Uterus (tissue), 4 donors: ENCODE data around the gene RHEB. TPM values are rescaled to one million over a fixed set of nuclear protein-coding genes. Genes with fewer than 3 reads are reported as not detected.

Experiments
- DNase-seq, 2 donors: peaks; one replicate each; pipeline ENCODE4 v3.0.0-alpha.2; 2019 to 2020
- H3K27ac ChIP-seq, 2 donors: fragments of 200-600 bp; sonication (generic); 1 replicate in 1 of 2; 2 replicates in 1 of 2; pipeline ENCODE4 v1.5.1; 2016 to 2018
- H3K27me3 ChIP-seq, 2 donors: fragments of 200-600 bp; sonication (generic); one replicate each; pipeline ENCODE4 v1.5.1; 2018 to 2019; ENCODE audit warnings: control low read depth in 1 of 2
- H3K36me3 ChIP-seq, 2 donors: fragments of 200-600 bp; sonication (generic); one replicate each; pipeline ENCODE4 v1.5.1; 2019; ENCODE audit warnings: control low read depth in 1 of 2
- H3K4me1 ChIP-seq, 2 donors: fragments of 200-600 bp; sonication (generic); one replicate each; pipeline ENCODE4 v1.5.1; 2018 to 2019; ENCODE audit warnings: control low read depth in 1 of 2
- H3K4me3 ChIP-seq, 2 donors: fragments of 200-600 bp; sonication (generic); 1 replicate in 1 of 2; 2 replicates in 1 of 2; pipeline ENCODE4 v1.5.1; 2018 to 2019; ENCODE audit warnings: mild to moderate bottlenecking in 1 of 2
- H3K9me3 ChIP-seq, 2 donors: fragments of 200-600 bp; sonication (generic); one replicate each; pipeline ENCODE4 v1.5.1; 2019; ENCODE audit warnings: control low read depth in 1 of 2
- CTCF ChIP-seq, 4 experiments: fragments of 200-600 bp in 2 of 4; fragments of 450-650 bp in 2 of 4; sonication (generic) in 2 of 4; IDR thresholded peaks; one replicate each; pipeline ENCODE4 v1.5.1; 2016 to 2019; ENCODE audit warnings: antibody characterized with exemption in 4 of 4, mild to moderate bottlenecking in 2 of 4, moderate library complexity in 1 of 4
- POLR2A ChIP-seq, 2 donors: fragments of 450-650 bp; IDR thresholded peaks; one replicate each; pipeline ENCODE4 v1.6.1; 2016; ENCODE audit warnings: antibody characterized with exemption in 2 of 2, mild to moderate bottlenecking in 1 of 2, moderate library complexity in 1 of 2
- intact Hi-C: fragments of 100-400 bp; cut with DNase I; formaldehyde crosslinking; loops from one replicate; pipeline ENCODE4 v1.15.1; 2023; ENCODE audit warnings: low total_unique reads
- total RNA-seq, 4 donors: library from RNA; depleted of rRNA in 3 of 4; stranded (reverse); fragments of >200 nt in 3 of 4; gene quantifications; one replicate each; pipeline versions ENCODE4 v1.1.0 to v1.2.4, GENCODE V29; 2014 to 2023
- donor health status: DM: yes; HTN: yes; CAD: no.

Gene RHEB
- total RNA-seq, 4 donors from 2014 or later = 69.2 to 135 (median 102) TPM

- Histone ChIP-seq H3K4me1 (no peaks in the 10 kb centered on the region), H3K27ac (no peak overlapping the region), H3K4me3 (no peak overlapping the region), H3K9me3 (no peaks in the 10 kb centered on the region), H3K36me3 (no peaks in the 10 kb centered on the region), H3K27me3 (no peaks in the 10 kb centered on the region)
- TF ChIP-seq POLR2A (IDR thresholded peaks at IDR 0.05) = no peak
- no peak for TF ChIP-seq CTCF (IDR thresholded peaks at IDR 0.05)
- no peak for DNase-seq
- intact Hi-C loops = loop anchor here (10.0 kb wide), 1 partner anchor 286 kb away; no protein-coding TSS in a partner anchor
These were observed 51.3 kb downstream of the RHEB start for GRCh38 chr7:151468217-151469018.

GRCh38 chr7:151465169-151465568 is 54.5 kb downstream of the RHEB start:
- no peak for DNase-seq
- Histone ChIP-seq H3K9me3 (peaks cover 0 to 5% of the 10 kb centered on the region in 2 donors), H3K36me3 (no peaks in the 10 kb centered on the region), H3K4me3 (no peak overlapping the region), H3K27me3 (no peaks in the 10 kb centered on the region), H3K4me1 (peaks cover 0 to 11% of the 10 kb centered on the region in 2 donors), H3K27ac (no peak overlapping the region)
- TF ChIP-seq POLR2A (IDR thresholded peaks at IDR 0.05) = no peak
- intact Hi-C loops = loop anchor here (10.0 kb wide), 1 partner anchor 290 kb away; no protein-coding TSS in a partner anchor

- TF ChIP-seq POLR2A (IDR thresholded peaks at IDR 0.05) (no peak), CTCF (IDR thresholded peaks at IDR 0.05) (no peak)
- Histone ChIP-seq H3K27me3 (no peaks in the 10 kb centered on the region), H3K9me3 (peaks cover 0 to 5% of the 10 kb centered on the region in 2 donors), H3K4me3 (no peak overlapping the region), H3K36me3 (no peaks in the 10 kb centered on the region), H3K4me1 (peaks cover 3 to 11% of the 10 kb centered on the region in 2 donors), H3K27ac (peak overlapping the region in 1 of 2 donors; percentile 89)
- DNase-seq = no peak
- intact Hi-C loops = loop anchor here (5.0 to 10.0 kb wide), 2 partner anchors 55 to 292 kb away; partner anchors contain the start of gene RHEB
These were observed 57.4 kb downstream of the RHEB start for GRCh38 chr7:151462306-151462779.

- Histone ChIP-seq H3K36me3 (no peaks in the 10 kb centered on the region), H3K9me3 (peaks cover 0 to 5% of the 10 kb centered on the region in 2 donors), H3K27me3 (no peaks in the 10 kb centered on the region), H3K4me1 (peaks cover 3 to 11% of the 10 kb centered on the region in 2 donors), H3K4me3 (no peak overlapping the region), H3K27ac (peak overlapping the region; percentile 89 to 94)
- no peak for DNase-seq
- TF ChIP-seq POLR2A (IDR thresholded peaks at IDR 0.05) (no peak), CTCF (IDR thresholded peaks at IDR 0.05) (no peak)
- intact Hi-C loops = loop anchor here (5.0 to 10.0 kb wide), 2 partner anchors 55 to 293 kb away; partner anchors contain the start of gene RHEB
These were observed 57.8 kb downstream of the RHEB start for GRCh38 chr7:151461942-151462230.

- DNase-seq = peak in 1 of 2 donors; percentile 22
- TF ChIP-seq CTCF (IDR thresholded peaks at IDR 0.05) (no peak), POLR2A (IDR thresholded peaks at IDR 0.05) (no peak)
- H3K9me3 ChIP-seq = peaks cover 0 to 5% of the 10 kb centered on the region in 2 donors
- no peaks in the 10 kb centered on the region for H3K27me3 ChIP-seq
- intact Hi-C loops = loop anchor here (5.0 to 10.0 kb wide), 2 partner anchors 56 to 293 kb away; partner anchors contain the start of gene RHEB
- H3K4me1 ChIP-seq = peaks cover 3 to 11% of the 10 kb centered on the region in 2 donors
- peak overlapping the region; percentile 89 to 94 for H3K27ac ChIP-seq
- H3K36me3 ChIP-seq = no peaks in the 10 kb centered on the region
- no peak overlapping the region for H3K4me3 ChIP-seq
These were observed 58.4 kb downstream of the RHEB start for GRCh38 chr7:151461096-151461941.
